ENCODE measurements around the gene UNC45B. TPM values are rescaled to one million over a fixed set of nuclear protein-coding genes. Genes with fewer than 3 reads are reported as not detected.
"Not testable (repeated sequence)": the region's sequence is repeated elsewhere in the genome, so short reads cannot be mapped to it uniquely, and the experiment has no call there.

Gene UNC45B
- total and polyA plus RNA-seq, 5 experiments from 2014 or later: 0.15 to 0.59 (median 0.36) TPM

- Mint-ChIP-seq H3K4me3 (no peak overlapping the region), H3K36me3 (no peaks in the 10 kb centered on the region), H3K27me3 (no peaks in the 10 kb centered on the region), H3K27ac (peak overlapping the region in 5 of 10 donors; percentile 31 to 67 (median 48)), H3K4me1 (peaks cover 36 to 59% (median 53%) of the 10 kb centered on the region in 4 donors), H3K9me3 (peaks cover 0 to 6% (median 2%) of the 10 kb centered on the region in 9 donors)
- POLR2A ChIA-PET: interaction anchor here (0.6 to 1.1 kb wide), 3 partner anchors 71 to 360 kb away, joined by 3 to 4 read pairs (median 3); no protein-coding TSS in a partner anchor
- DNase-seq (no peak), ATAC-seq (no peak)
Measured at GRCh38 chr17:35163886-35164285, 16.3 kb downstream of the UNC45B start.

GRCh38 chr17:35164716-35165115, 17.1 kb downstream of the UNC45B start:
- Mint-ChIP-seq H3K27ac (peak overlapping the region in 5 of 10 donors; percentile 31 to 82 (median 75)), H3K4me3 (peak overlapping the region in 1 of 10 donors; percentile 46), H3K4me1 (peaks cover 33 to 51% (median 46%) of the 10 kb centered on the region in 4 donors), H3K9me3 (peaks cover 0 to 6% (median 2%) of the 10 kb centered on the region in 9 donors), H3K27me3 (no peaks in the 10 kb centered on the region), H3K36me3 (no peaks in the 10 kb centered on the region)
- DNase-seq (no peak), ATAC-seq (no peak)
- POLR2A ChIA-PET: interaction anchor here (0.6 to 1.1 kb wide), 4 partner anchors 46 to 359 kb away, joined by 3 to 4 read pairs (median 3); no protein-coding TSS in a partner anchor

- Mint-ChIP-seq H3K36me3 (no peaks in the 10 kb centered on the region), H3K4me3 (no peak overlapping the region), H3K9me3 (no peaks in the 10 kb centered on the region), H3K27me3 (no peaks in the 10 kb centered on the region), H3K4me1 (peaks cover 23 to 38% (median 32%) of the 10 kb centered on the region in 4 donors), H3K27ac (peak overlapping the region in 3 of 10 donors; percentile 29 to 65 (median 48))
- ATAC-seq (no peak), DNase-seq (no peak)
- POLR2A ChIA-PET: interaction anchor here (0.7 to 1.6 kb wide), 3 partner anchors 27 to 581 kb away, joined by 3 to 7 read pairs (median 4); no protein-coding TSS in a partner anchor
Measured at GRCh38 chr17:35166526-35166925, 18.9 kb downstream of the UNC45B start.

- H3K4me3 Mint-ChIP-seq: no peak overlapping the region
- ATAC-seq (no peak), DNase-seq (no peak)
- H3K4me1 Mint-ChIP-seq: peaks cover 21 to 37% (median 31%) of the 10 kb centered on the region in 4 donors
- POLR2A ChIA-PET: interaction anchor here (0.7 to 4.6 kb wide), 5 partner anchors 48 to 580 kb away, joined by 3 to 29 read pairs (median 4); no protein-coding TSS in a partner anchor
- H3K27me3 Mint-ChIP-seq: no peaks in the 10 kb centered on the region
- H3K27ac Mint-ChIP-seq: peak overlapping the region in 2 of 10 donors; percentile 42 to 48
- no peaks in the 10 kb centered on the region for H3K9me3 Mint-ChIP-seq
- no peaks in the 10 kb centered on the region for H3K36me3 Mint-ChIP-seq
Measured at GRCh38 chr17:35167046-35167445, 19.4 kb downstream of the UNC45B start.

GRCh38 chr17:35167666-35168065, 20.0 kb downstream of the UNC45B start:
- ATAC-seq: no peak
- peak overlapping the region in 1 of 10 donors; percentile 11 for H3K27ac Mint-ChIP-seq

GRCh38 chr17:35169835-35170363, 22.3 kb downstream of the UNC45B start:
- Mint-ChIP-seq H3K27ac (peak overlapping the region in 2 of 10 donors; percentile 45 to 73), H3K9me3 (no peaks in the 10 kb centered on the region), H3K4me1 (peaks cover 18 to 46% (median 42%) of the 10 kb centered on the region in 4 donors), H3K4me3 (no peak overlapping the region), H3K36me3 (no peaks in the 10 kb centered on the region), H3K27me3 (no peaks in the 10 kb centered on the region)
- POLR2A ChIA-PET: interaction anchor here (0.5 to 4.6 kb wide), 10 partner anchors 9 to 370 kb away, joined by 3 to 29 read pairs (median 4); partner anchors contain the start of gene SLFN5
- DNase-seq (no peak), ATAC-seq (no peak)

More at GRCh38 chr17:35167666-35168065, 20.0 kb downstream of the UNC45B start:
- Mint-ChIP-seq H3K4me3 (no peak overlapping the region), H3K4me1 (peaks cover 19 to 37% (median 30%) of the 10 kb centered on the region in 4 donors), H3K36me3 (no peaks in the 10 kb centered on the region), H3K27me3 (no peaks in the 10 kb centered on the region), H3K9me3 (no peaks in the 10 kb centered on the region)
- DNase-seq: no peak
- POLR2A ChIA-PET: interaction anchor here (0.7 to 4.6 kb wide), 4 partner anchors 47 to 579 kb away, joined by 3 to 29 read pairs (median 4); no protein-coding TSS in a partner anchor

GRCh38 chr17:35170968-35171771, 23.6 kb downstream of the UNC45B start:
- POLR2A ChIA-PET: interaction anchor here (0.6 to 4.6 kb wide), 10 partner anchors 10 to 407 kb away, joined by 3 to 29 read pairs (median 7); partner anchors contain the start of genes PEX12 and SLFN5
- no peaks in the 10 kb centered on the region for H3K36me3 Mint-ChIP-seq
- peak in 8 of 10 donors; percentile 13 to 79 (median 49) for DNase-seq
- H3K4me1 Mint-ChIP-seq: peaks cover 23 to 51% (median 48%) of the 10 kb centered on the region in 4 donors
- ATAC-seq: peak; percentile 79 to 87
- peak overlapping the region; percentile 55 to 96 (median 91) for H3K27ac Mint-ChIP-seq
- H3K27me3 Mint-ChIP-seq: no peaks in the 10 kb centered on the region
- H3K4me3 Mint-ChIP-seq: peak overlapping the region; percentile 48 to 84 (median 60)
- H3K9me3 Mint-ChIP-seq: no peaks in the 10 kb centered on the region

GRCh38 chr17:35171834-35172233, 24.2 kb downstream of the UNC45B start:
- peak; percentile 74 to 77 for ATAC-seq
- H3K36me3 Mint-ChIP-seq: no peaks in the 10 kb centered on the region
- peak overlapping the region; percentile 48 to 84 (median 60) for H3K4me3 Mint-ChIP-seq
- H3K4me1 Mint-ChIP-seq: peaks cover 24 to 55% (median 51%) of the 10 kb centered on the region in 4 donors
- H3K27ac Mint-ChIP-seq: peak overlapping the region; percentile 55 to 96 (median 91)
- no peaks in the 10 kb centered on the region for H3K27me3 Mint-ChIP-seq
- peak in 2 of 10 donors; percentile 66 to 69 for DNase-seq
- H3K9me3 Mint-ChIP-seq: no peaks in the 10 kb centered on the region
- POLR2A ChIA-PET: interaction anchor here (0.7 to 4.6 kb wide), 10 partner anchors 11 to 368 kb away, joined by 3 to 29 read pairs (median 8); partner anchors contain the start of genes SLFN12L and SLFN5

- not testable (repeated sequence) for DNase-seq
- H3K4me3 Mint-ChIP-seq: peak overlapping the region in 6 of 10 donors; percentile 22 to 47 (median 34)
Measured at GRCh38 chr17:35172321-35172720, 24.7 kb downstream of the UNC45B start.

GRCh38 chr17:35174835-35175334, 27.3 kb downstream of the UNC45B start:
- H3K9me3 Mint-ChIP-seq: peaks cover 0 to 5% (median 0%) of the 10 kb centered on the region in 9 donors
- H3K4me1 Mint-ChIP-seq: peaks cover 34 to 82% (median 72%) of the 10 kb centered on the region in 4 donors
- POLR2A ChIA-PET: interaction anchor here (0.6 to 11.0 kb wide), 10 partner anchors 9 to 366 kb away, joined by 3 to 102 read pairs (median 4); partner anchors contain the start of genes SLFN12L and SLFN5
- peak overlapping the region in 6 of 10 donors; percentile 18 to 80 (median 40) for H3K4me3 Mint-ChIP-seq
- ATAC-seq (no peak), DNase-seq (no peak)
- peaks cover 0 to 2% (median 0%) of the 10 kb centered on the region in 5 donors for H3K27me3 Mint-ChIP-seq
- peak overlapping the region; percentile 23 to 99 (median 85) for H3K27ac Mint-ChIP-seq
- H3K36me3 Mint-ChIP-seq: peaks cover 0 to 2% (median 0%) of the 10 kb centered on the region in 3 donors

More at GRCh38 chr17:35172321-35172720, 24.7 kb downstream of the UNC45B start:
- not testable (repeated sequence) for H3K27me3 Mint-ChIP-seq, H3K36me3 Mint-ChIP-seq, H3K9me3 Mint-ChIP-seq, ATAC-seq
- peak overlapping the region; percentile 52 to 96 (median 87) for H3K27ac Mint-ChIP-seq
- POLR2A ChIA-PET: interaction anchor here (0.6 to 4.1 kb wide), 9 partner anchors 24 to 365 kb away, joined by 3 to 21 read pairs (median 5); partner anchors contain the start of genes SLFN12L and SLFN5
- peaks cover 28 to 60% (median 56%) of the 10 kb centered on the region in 4 donors for H3K4me1 Mint-ChIP-seq

- H3K9me3 Mint-ChIP-seq: peaks cover 0 to 5% (median 0%) of the 10 kb centered on the region in 9 donors
- H3K4me3 Mint-ChIP-seq: peak overlapping the region in 6 of 10 donors; percentile 6 to 87 (median 52)
- peaks cover 0 to 2% (median 0%) of the 10 kb centered on the region in 5 donors for H3K27me3 Mint-ChIP-seq
- no peak for DNase-seq
- ATAC-seq: no peak
- POLR2A ChIA-PET: interaction anchor here (0.6 to 11.0 kb wide), 9 partner anchors 8 to 365 kb away, joined by 3 to 102 read pairs (median 3); partner anchors contain the start of genes SLFN12L and SLFN5
- peak overlapping the region; percentile 77 to 99 (median 92) for H3K27ac Mint-ChIP-seq
- H3K36me3 Mint-ChIP-seq: peaks cover 0 to 2% (median 0%) of the 10 kb centered on the region in 3 donors
- H3K4me1 Mint-ChIP-seq: peaks cover 37 to 91% (median 79%) of the 10 kb centered on the region in 4 donors
Measured at GRCh38 chr17:35175638-35176415, 28.2 kb downstream of the UNC45B start.

All from naive thymus-derived CD8-positive, alpha-beta T cell (primary cell).